HepG2 (cell line): ENCODE measurements around the gene RRBP1. TPM values are rescaled to one million over a fixed set of nuclear protein-coding genes. Genes with fewer than 3 reads are reported as not detected.

Source experiments
- DZIP1 ChIP-seq: sonication (generic); formaldehyde crosslinking; IDR thresholded peaks from 2 replicates; pipeline ENCODE4 v1.5.0; 2020; ENCODE audit warnings: mild to moderate bottlenecking, missing genetic modification reagents
- GABPA ChIP-seq, 2 experiments: IDR thresholded peaks; 2 replicates each; pipeline ENCODE4 v1.6.1; 2011 to 2016; ENCODE audit warnings: low read depth in 2 of 2, low read length in 1 of 2, missing biosample characterization in 1 of 2, missing genetic modification characterization in 1 of 2
- KDM3A ChIP-seq: IDR thresholded peaks from 2 replicates; pipeline ENCODE4 v1.6.1; 2018; ENCODE audit warnings: low read depth, missing compliant biosample characterization
- MAZ ChIP-seq, 2 experiments: sonication (generic) in 1 of 2; formaldehyde crosslinking in 1 of 2; IDR thresholded peaks; 2 replicates each; pipeline versions ENCODE4 v1.5.0 to v1.6.1; 2012 to 2020; ENCODE audit warnings: low read depth in 2 of 2, mild to moderate bottlenecking in 2 of 2, borderline replicate concordance in 1 of 2, improper control_type of control experiment in 1 of 2, low read length in 1 of 2, missing genetic modification reagents in 1 of 2, moderate library complexity in 1 of 2
- MZF1 ChIP-seq: sonication (generic); formaldehyde crosslinking; IDR thresholded peaks from 2 replicates; pipeline ENCODE4 v1.8.1; 2023; ENCODE audit warnings: mild to moderate bottlenecking, missing genetic modification reagents, borderline replicate concordance
- PHF8 ChIP-seq: sonication (generic); formaldehyde crosslinking; IDR thresholded peaks from 2 replicates; pipeline ENCODE4 v1.5.0; 2020; ENCODE audit warnings: missing genetic modification reagents
- SAP130 ChIP-seq: IDR thresholded peaks from 2 replicates; pipeline ENCODE4 v1.6.1; 2016; ENCODE audit warnings: low read depth
- SIN3A ChIP-seq: IDR thresholded peaks from 2 replicates; pipeline ENCODE4 v1.6.1; 2011; ENCODE audit warnings: low read depth, mild to moderate bottlenecking, control low read depth, low read length, borderline replicate concordance
- WIZ ChIP-seq: sonication (generic); formaldehyde crosslinking; IDR thresholded peaks from 2 replicates; pipeline ENCODE4 v1.5.1; 2020; ENCODE audit warnings: mild to moderate bottlenecking, missing genetic modification reagents
- ZNF263 ChIP-seq: sonication (generic); formaldehyde crosslinking; IDR thresholded peaks from 2 replicates; pipeline ENCODE4 v1.4.0; 2020; ENCODE audit warnings: missing genetic modification reagents
- ZNF318 ChIP-seq: sonication (generic); formaldehyde crosslinking; IDR thresholded peaks from 2 replicates; pipeline ENCODE4 v1.4.0; 2020; ENCODE audit warnings: mild to moderate bottlenecking, missing genetic modification reagents
- ZNF34 ChIP-seq: sonication (generic); formaldehyde crosslinking; IDR thresholded peaks from 2 replicates; pipeline ENCODE4 v1.4.0; 2020; ENCODE audit warnings: mild to moderate bottlenecking, missing genetic modification reagents, borderline replicate concordance
- ZNF562 ChIP-seq: sonication (generic); formaldehyde crosslinking; IDR thresholded peaks from 2 replicates; pipeline ENCODE4 v1.8.0; 2022; ENCODE audit warnings: missing genetic modification reagents, borderline replicate concordance
- ZSCAN5A ChIP-seq: sonication (generic); formaldehyde crosslinking; IDR thresholded peaks from 2 replicates; pipeline ENCODE4 v1.8.0; 2022; ENCODE audit warnings: mild to moderate bottlenecking, missing genetic modification reagents, borderline replicate concordance
- ZUFSP ChIP-seq: sonication (generic); formaldehyde crosslinking; IDR thresholded peaks from 2 replicates; pipeline ENCODE4 v1.9.0; 2021; ENCODE audit warnings: missing genetic modification reagents, mild to moderate bottlenecking, borderline replicate concordance
- polyA plus RNA-seq, 8 experiments: library from polyadenylated mRNA; depleted of rRNA in 3 of 8; stranded (reverse) in 7 of 8; unstranded in 1 of 8; fragments of >200 nt; fragmentation: Illumina TruSeq in 4 of 8; extraction: Trizol in 4 of 8; gene quantifications; 2 replicates each; pipeline versions ENCODE4 v1.2.1 to v1.2.3, GENCODE V29; 2011 to 2016; ENCODE audit warnings: low read depth in 4 of 8, missing spikeins in 1 of 8, mixed read lengths in 1 of 8; ENCODE audit not compliant: insufficient read depth in 1 of 8
- total RNA-seq, 5 experiments: library from RNA; depleted of rRNA; stranded (reverse); fragments of >200 nt; fragmentation: Illumina TruSeq; extraction: Trizol; gene quantifications; 2 replicates each; pipeline ENCODE4 v1.2.3, GENCODE V29; 2016; ENCODE audit warnings: low read depth in 1 of 5

The RRBP1 gene
- total and polyA plus RNA-seq, 2 of the 13 experiments (the other 11 are each of a cell fraction or from before 2014, with no cell fraction given) = 150 to 222 TPM

GRCh38 chr20:17682889-17683198 lies 802 bp upstream of the RRBP1 start (continued):
- TF ChIP-seq ZSCAN5A (CRISPR knock-in tag) (no peak), GABPA (IDR thresholded peaks at IDR 0.05; ENCODE audit: low read depth, low read length) (0 out of 2 replicates have a peak, but pooled peaks have one; percentile 3), GABPA (CRISPR knock-in tag; IDR thresholded peaks at IDR 0.05; ENCODE audit: low read depth) (no peak), MZF1 (CRISPR knock-in tag) (no peak), WIZ (no peak; the same call in 1 of the 2 replicates), PHF8 (CRISPR knock-in tag) (no peak), ZNF34 (CRISPR knock-in tag) (no peak; the same call in 1 of the 2 replicates), DZIP1 (no peak), SIN3A (no peak), KDM3A (CRISPR knock-in tag) (no peak), ZNF318 (CRISPR knock-in tag) (no peak), ZNF263 (0 out of 2 replicates have a peak, but pooled peaks have one; percentile 10), SAP130 (CRISPR knock-in tag) (no peak), ZUFSP (CRISPR knock-in tag) (no peak), MAZ (IDR thresholded peaks at IDR 0.05; ENCODE audit: borderline replicate concordance, low read depth, low read length) (no peak), MAZ (CRISPR knock-in tag; IDR thresholded peaks at IDR 0.05; ENCODE audit: low read depth) (no peak), ZNF562 (CRISPR knock-in tag) (no peak)
